AG10803 (cell line): ENCODE measurements around the gene SLC8A1.
A peak's percentile ranks its signal among the peaks of the same experiment; 100 is the strongest.

Experiments used
- DNase-seq: peaks from one replicate; pipeline ENCODE4 v3.0.0; 2010; ENCODE audit warnings: low read depth
- H3K4me3 ChIP-seq: 2 replicates; pipeline ENCODE4 v1.5.1; 2011; ENCODE audit warnings: mild to moderate bottlenecking, low read length, control low read depth
- TF ChIP-seq, protein P1 (sequence below): conservative IDR thresholded peaks from 2 replicates; pipeline ENCODE4 v1.5.1; 2011; ENCODE audit warnings: mild to moderate bottlenecking, low read length, control low read depth, inconsistent platforms

Gene SLC8A1

DNA sequence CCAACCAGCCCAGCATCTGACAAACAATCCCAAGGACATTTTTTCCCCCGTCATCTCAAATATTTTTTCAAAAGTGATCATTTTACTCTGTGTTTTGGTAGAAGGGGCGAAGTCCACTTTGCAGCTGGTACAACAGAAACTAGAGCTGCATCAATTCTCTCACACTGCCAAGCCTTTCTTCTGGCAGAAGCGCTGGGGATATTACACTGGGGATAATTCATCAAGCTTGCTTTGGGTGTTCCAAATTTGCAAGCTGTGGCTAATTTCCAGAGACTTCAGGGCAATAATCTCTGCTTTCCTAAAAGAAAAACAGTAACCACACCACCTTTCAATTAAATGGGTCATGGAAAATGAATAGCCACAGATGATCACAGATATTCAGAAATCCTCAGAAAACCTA, 238.3 kb downstream of the SLC8A1 start:
- TF ChIP-seq, protein P1, sequence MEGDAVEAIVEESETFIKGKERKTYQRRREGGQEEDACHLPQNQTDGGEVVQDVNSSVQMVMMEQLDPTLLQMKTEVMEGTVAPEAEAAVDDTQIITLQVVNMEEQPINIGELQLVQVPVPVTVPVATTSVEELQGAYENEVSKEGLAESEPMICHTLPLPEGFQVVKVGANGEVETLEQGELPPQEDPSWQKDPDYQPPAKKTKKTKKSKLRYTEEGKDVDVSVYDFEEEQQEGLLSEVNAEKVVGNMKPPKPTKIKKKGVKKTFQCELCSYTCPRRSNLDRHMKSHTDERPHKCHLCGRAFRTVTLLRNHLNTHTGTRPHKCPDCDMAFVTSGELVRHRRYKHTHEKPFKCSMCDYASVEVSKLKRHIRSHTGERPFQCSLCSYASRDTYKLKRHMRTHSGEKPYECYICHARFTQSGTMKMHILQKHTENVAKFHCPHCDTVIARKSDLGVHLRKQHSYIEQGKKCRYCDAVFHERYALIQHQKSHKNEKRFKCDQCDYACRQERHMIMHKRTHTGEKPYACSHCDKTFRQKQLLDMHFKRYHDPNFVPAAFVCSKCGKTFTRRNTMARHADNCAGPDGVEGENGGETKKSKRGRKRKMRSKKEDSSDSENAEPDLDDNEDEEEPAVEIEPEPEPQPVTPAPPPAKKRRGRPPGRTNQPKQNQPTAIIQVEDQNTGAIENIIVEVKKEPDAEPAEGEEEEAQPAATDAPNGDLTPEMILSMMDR: no peak
- no peak overlapping the region for H3K4me3 ChIP-seq
- peak; percentile 51 for DNase-seq

- TF ChIP-seq, protein P1: peak; percentile 65
- H3K4me3 ChIP-seq: no peak overlapping the region
- peak; percentile 82 for DNase-seq
Measured at GRCh38 chr2:40213071-40213470, 238.8 kb downstream of the SLC8A1 start.

GRCh38 chr2:40210968-40211353, 240.9 kb downstream of the SLC8A1 start:
- H3K4me3 ChIP-seq: no peak overlapping the region
- DNase-seq: no peak
- TF ChIP-seq, protein P1: no peak

DNA sequence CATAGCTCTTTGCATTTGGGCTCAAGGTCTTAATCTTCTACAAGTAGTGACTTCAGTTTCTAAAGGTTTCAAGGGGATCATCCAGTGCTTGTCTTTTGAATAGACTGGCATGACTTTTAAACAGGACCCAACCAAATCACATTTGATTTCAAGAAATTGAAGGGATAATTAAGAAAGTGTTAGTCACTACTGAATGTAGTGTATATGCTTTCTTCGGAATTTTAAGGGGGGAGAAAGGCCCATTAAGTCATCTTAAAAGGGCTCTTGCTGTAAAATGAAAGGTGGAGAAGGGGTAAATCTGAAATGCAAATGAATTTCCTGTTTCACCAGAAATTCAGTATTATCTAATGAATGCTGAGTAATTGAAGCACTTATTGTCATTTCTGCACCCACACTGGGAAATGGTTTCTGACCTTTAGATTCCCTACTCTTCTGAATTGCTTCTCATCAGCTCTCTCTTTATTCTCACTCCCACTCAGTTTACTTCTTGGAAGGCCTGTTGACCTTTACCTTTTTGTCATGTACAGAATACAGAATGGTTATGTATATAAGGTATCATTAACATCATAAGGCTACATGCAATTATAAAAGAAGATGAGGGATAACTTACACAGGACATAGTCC, 241.4 kb downstream of the SLC8A1 start:
- TF ChIP-seq, protein P1: no peak
- no peak for DNase-seq
- H3K4me3 ChIP-seq: no peak overlapping the region

- DNase-seq: no peak
- H3K4me3 ChIP-seq: no peak overlapping the region
- TF ChIP-seq, protein P1: no peak
Measured at GRCh38 chr2:40209761-40210160, 242.1 kb downstream of the SLC8A1 start.

DNA sequence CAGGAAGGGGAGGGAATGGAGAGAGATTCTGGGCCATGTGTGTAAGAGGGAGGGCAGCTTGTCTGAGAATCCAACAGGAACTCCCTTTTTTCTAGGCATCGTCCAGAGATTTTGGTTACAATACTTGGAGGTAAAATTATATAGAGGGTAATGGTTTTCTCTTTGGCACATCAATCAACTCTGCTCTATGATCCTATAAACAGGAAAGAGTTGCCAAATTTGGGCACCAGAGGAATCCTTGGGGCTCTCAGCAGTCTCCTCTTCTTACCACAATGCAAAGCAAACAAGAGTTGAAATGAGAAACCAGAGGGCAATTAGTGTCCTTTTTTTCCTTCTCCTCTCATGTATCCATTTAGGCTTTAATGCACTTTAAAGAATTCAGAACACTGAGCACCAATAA, 243.4 kb downstream of the SLC8A1 start:
- H3K4me3 ChIP-seq: no peak overlapping the region
- TF ChIP-seq, protein P1: no peak
- DNase-seq: no peak

- H3K4me3 ChIP-seq: no peak overlapping the region
- DNase-seq: peak; percentile 81
- TF ChIP-seq, protein P1: no peak
Measured at GRCh38 chr2:40204268-40204667, 247.6 kb downstream of the SLC8A1 start.
